ENCODE data around the gene NR1D1. TPM values are rescaled to one million over a fixed set of nuclear protein-coding genes. Genes with fewer than 3 reads are reported as not detected.
A peak's percentile ranks its signal among the peaks of the same experiment; 100 is the strongest.

NR1D1 gene
- total RNA-seq, 1 experiment from 2014 or later: 10.7 TPM

DNA sequence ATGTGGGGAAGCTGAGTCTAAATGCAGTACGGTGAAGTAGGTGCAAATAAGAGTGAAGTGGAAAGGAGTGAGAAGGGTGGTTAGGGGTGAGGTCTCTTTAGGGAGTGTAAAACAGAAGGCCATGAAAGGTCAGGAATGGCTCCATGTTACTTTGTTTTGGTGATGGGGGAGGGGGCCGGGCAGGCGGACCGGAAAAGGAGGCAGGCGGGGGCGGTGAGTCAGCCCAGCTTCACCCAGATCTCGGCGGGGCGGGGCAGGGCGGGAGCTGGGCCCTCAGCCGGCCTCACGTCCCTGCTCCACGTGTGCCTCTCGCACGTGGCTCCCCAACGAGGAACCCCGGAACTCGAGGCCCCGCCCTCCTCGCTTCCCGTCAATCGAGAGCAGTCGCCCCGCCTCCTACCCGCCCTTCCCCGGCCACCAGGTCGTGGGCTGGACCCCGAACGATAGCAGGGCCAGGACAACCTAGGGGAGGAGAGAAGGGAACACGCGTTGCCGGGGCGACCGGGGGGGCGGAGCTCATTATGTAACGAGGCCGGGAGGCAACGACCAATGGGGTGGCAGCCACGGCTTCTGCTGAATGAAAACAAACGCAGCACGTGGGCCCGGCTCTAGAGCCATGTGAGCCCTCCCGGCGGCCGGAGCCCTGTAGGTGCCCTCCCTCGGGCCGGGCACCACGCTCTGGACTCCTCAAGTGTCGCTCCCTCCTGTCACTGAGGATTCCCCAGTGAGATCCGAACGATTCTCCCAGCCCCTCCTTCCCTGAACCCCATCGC is 1.4 kb downstream of the NR1D1 start:
- ChIA-PET CTCF (interaction anchor here (0.6 to 0.7 kb wide), 2 partner anchors 12 to 118 kb away, joined by 3 to 4 read pairs; partner anchors contain the start of gene PSMD3), POLR2A (ENCODE audit: unreplicated experiment) (interaction anchor here (0.6 to 0.7 kb wide), 6 partner anchors 13 to 92 kb away, joined by 3 to 8 read pairs (median 4); no protein-coding TSS in a partner anchor)
- no peaks in the 10 kb centered on the region for H3K27me3 ChIP-seq (ENCODE audit: insufficient read depth, low read depth)
- no peaks in the 10 kb centered on the region for H3K9me3 ChIP-seq (ENCODE audit: insufficient read depth, low read depth)
- H3K79me2 ChIP-seq (ENCODE audit: low read depth): peaks cover 23% of the 10 kb centered on the region
- peaks cover 43% of the 10 kb centered on the region for H3K4me1 ChIP-seq (replicated peaks; ENCODE audit: insufficient read depth)
- intact Hi-C loops (cut with micrococcal nuclease; ENCODE audit: unreplicated experiment): no loop called here
- H3K4me2 ChIP-seq: peak overlapping the region; percentile 94
- no peak for TF ChIP-seq EZH2 (IDR thresholded peaks at IDR 0.05; ENCODE audit: low read depth)
- TF ChIP-seq, protein P1, sequence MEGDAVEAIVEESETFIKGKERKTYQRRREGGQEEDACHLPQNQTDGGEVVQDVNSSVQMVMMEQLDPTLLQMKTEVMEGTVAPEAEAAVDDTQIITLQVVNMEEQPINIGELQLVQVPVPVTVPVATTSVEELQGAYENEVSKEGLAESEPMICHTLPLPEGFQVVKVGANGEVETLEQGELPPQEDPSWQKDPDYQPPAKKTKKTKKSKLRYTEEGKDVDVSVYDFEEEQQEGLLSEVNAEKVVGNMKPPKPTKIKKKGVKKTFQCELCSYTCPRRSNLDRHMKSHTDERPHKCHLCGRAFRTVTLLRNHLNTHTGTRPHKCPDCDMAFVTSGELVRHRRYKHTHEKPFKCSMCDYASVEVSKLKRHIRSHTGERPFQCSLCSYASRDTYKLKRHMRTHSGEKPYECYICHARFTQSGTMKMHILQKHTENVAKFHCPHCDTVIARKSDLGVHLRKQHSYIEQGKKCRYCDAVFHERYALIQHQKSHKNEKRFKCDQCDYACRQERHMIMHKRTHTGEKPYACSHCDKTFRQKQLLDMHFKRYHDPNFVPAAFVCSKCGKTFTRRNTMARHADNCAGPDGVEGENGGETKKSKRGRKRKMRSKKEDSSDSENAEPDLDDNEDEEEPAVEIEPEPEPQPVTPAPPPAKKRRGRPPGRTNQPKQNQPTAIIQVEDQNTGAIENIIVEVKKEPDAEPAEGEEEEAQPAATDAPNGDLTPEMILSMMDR (conservative IDR thresholded peaks at IDR 0.05): no peak
- H3F3A ChIP-seq (ENCODE audit: insufficient read depth, low read depth): peaks cover 32% of the 10 kb centered on the region
- peak overlapping the region; percentile 89 for H3K4me3 ChIP-seq
- no TSS peak for BruUV-seq (replicated peaks)
- no peaks in the 10 kb centered on the region for H3K9me2 ChIP-seq (ENCODE audit: insufficient read depth)
- peak; percentile 97 to 99 for DNase-seq
- no peaks in the 10 kb centered on the region for H4K20me1 ChIP-seq (ENCODE audit: insufficient read depth)
- H2AFZ ChIP-seq: peak overlapping the region; percentile 85
- H3K36me3 ChIP-seq (ENCODE audit: low read depth): peaks cover 14% of the 10 kb centered on the region
- peak overlapping the region; percentile 81 for H3K27ac ChIP-seq

DNA sequence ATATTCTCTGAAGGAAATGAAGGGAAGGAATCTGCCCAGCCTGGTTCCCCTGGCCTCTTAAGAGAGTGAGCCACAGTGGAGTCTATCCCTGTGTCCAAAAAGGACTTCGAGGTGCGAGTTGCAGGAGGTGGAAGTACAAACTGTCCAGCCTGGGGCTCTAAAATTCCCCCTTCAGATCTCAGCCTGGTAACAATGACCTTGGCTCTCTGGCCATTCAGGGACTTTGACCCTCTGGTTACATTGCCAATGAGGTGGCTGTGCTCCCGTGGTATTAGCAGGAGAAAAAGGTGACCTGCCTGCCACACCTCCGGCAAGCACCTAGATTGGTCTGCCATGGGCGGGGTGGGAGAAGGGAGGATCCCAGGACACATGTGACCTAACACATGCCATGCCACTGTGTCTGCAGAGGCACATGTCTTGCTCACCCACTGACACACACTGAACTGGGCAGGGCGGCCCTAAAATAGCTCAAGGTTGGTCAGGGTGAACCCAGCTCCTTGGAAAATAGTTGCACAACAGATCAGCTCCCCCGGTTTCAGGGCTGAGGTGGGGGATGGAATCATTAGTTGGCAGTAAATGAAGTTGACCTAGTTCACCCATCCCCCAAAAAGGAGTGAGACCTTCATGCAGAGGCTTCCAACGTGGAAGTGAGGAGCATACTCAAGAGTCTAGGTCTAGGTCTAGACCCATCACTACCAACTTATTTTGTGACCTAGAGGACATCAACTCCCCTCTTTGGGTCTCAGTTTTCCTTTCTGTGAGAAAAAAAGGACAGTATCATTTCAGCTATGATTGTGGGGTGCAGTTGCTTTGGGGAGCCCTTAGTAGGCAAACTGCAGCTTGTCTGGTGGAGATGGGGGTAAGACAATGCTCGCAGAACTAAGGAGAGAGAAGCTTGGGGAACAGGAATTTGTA is 2.2 kb downstream of the NR1D1 start:
- Histone ChIP-seq H3K9me2 (ENCODE audit: insufficient read depth) (no peaks in the 10 kb centered on the region), H4K20me1 (ENCODE audit: insufficient read depth) (no peaks in the 10 kb centered on the region), H3K27ac (peak overlapping the region; percentile 81), H2AFZ (no peak overlapping the region; the same call in 1 of the 2 replicates), H3K79me2 (ENCODE audit: low read depth) (peaks cover 23% of the 10 kb centered on the region), H3K4me1 (replicated peaks; ENCODE audit: insufficient read depth) (peaks cover 34% of the 10 kb centered on the region), H3K27me3 (ENCODE audit: insufficient read depth, low read depth) (no peaks in the 10 kb centered on the region), H3K4me2 (peak overlapping the region; percentile 94), H3K36me3 (ENCODE audit: low read depth) (peaks cover 14% of the 10 kb centered on the region), H3K4me3 (peak overlapping the region; percentile 55), H3K9me3 (ENCODE audit: insufficient read depth, low read depth) (no peaks in the 10 kb centered on the region), H3F3A (ENCODE audit: insufficient read depth, low read depth) (peaks cover 32% of the 10 kb centered on the region)
- DNase-seq: no peak
- intact Hi-C loops (cut with micrococcal nuclease; ENCODE audit: unreplicated experiment): no loop called here
- ChIA-PET POLR2A (ENCODE audit: unreplicated experiment) (interaction anchor here (0.5 to 0.6 kb wide), 2 partner anchors 14 to 538 kb away, joined by 3 read pairs; no protein-coding TSS in a partner anchor), CTCF (no interaction called here)
- no peak for TF ChIP-seq EZH2 (IDR thresholded peaks at IDR 0.05; ENCODE audit: low read depth)
- TF ChIP-seq, protein P1 (conservative IDR thresholded peaks at IDR 0.05): no peak
- TSS peak; percentile 11 for BruUV-seq (replicated peaks)

DNA sequence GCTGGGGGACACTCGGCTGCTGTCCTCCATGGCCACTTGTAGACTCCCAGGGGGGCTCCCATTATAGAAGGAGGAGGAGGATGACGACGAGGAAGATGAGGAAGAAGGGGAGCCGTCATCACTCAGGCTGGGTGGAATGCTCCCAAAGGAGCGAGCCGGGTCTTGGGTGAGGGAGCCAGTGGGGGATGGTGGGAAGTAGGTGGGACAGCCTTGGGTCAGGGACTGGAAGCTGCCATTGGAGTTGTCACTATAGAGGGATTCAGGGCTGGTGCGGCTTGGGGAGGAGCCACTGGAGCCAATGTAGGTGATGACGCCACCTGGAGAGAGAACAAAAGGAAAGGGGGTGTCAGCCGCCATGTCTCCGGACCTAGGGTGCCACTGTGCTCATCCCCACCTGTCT is 3.3 kb downstream of the NR1D1 start:
- intact Hi-C loops (cut with micrococcal nuclease; ENCODE audit: unreplicated experiment): no loop called here
- H3K4me2 ChIP-seq: no peak overlapping the region
- TF ChIP-seq, protein P1 (conservative IDR thresholded peaks at IDR 0.05): no peak
- no peak for TF ChIP-seq EZH2 (IDR thresholded peaks at IDR 0.05; ENCODE audit: low read depth)
- H3K27me3 ChIP-seq (ENCODE audit: insufficient read depth, low read depth): no peaks in the 10 kb centered on the region
- ChIA-PET CTCF (no interaction called here), POLR2A (ENCODE audit: unreplicated experiment) (no interaction called here)
- H2AFZ ChIP-seq: no peak overlapping the region
- H3K36me3 ChIP-seq (ENCODE audit: low read depth): peaks cover 14% of the 10 kb centered on the region
- no peak overlapping the region for H3K27ac ChIP-seq
- no TSS peak for BruUV-seq (replicated peaks)
- H3K9me3 ChIP-seq (ENCODE audit: insufficient read depth, low read depth): no peaks in the 10 kb centered on the region
- H3K79me2 ChIP-seq (ENCODE audit: low read depth): peaks cover 23% of the 10 kb centered on the region
- H3K4me1 ChIP-seq (replicated peaks; ENCODE audit: insufficient read depth): peaks cover 25% of the 10 kb centered on the region
- no peak overlapping the region for H3K4me3 ChIP-seq
- DNase-seq: no peak
- H3K9me2 ChIP-seq (ENCODE audit: insufficient read depth): no peaks in the 10 kb centered on the region
- peaks cover 32% of the 10 kb centered on the region for H3F3A ChIP-seq (ENCODE audit: insufficient read depth, low read depth)
- H4K20me1 ChIP-seq (ENCODE audit: insufficient read depth): no peaks in the 10 kb centered on the region
